Activated T-cell treated with anti-CD3 and anti-CD28 coated beads, Interleukin-2, amount 50 U/mL, for 48 hours (primary cell): ENCODE data around the gene ENTPD6.

Source experiments
- DNase-seq, 2 experiments: peaks; one replicate each; pipeline ENCODE4 v3.0.0-alpha.2; 2020

The ENTPD6 gene

DNA sequence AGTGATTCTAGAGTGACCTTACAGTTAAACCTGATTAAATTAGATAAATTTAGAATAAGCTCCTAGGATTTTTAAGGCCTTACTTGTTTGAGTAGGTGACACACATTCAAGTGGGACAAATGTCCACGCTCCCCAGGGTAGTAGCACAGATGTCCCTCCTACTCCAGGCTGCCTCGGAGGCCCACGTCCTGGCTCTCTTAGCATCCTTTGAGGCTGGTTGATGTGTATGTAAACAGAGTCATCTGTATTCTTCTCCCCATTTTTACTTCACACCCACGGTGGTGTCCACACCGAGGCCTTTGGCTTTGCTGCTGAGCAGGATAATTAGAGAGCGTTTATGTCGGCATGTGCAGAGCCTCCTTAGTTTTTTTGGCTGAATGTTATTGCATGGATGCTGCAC lies 15.8 kb downstream of the ENTPD6 start:
- no peak for DNase-seq

DNA sequence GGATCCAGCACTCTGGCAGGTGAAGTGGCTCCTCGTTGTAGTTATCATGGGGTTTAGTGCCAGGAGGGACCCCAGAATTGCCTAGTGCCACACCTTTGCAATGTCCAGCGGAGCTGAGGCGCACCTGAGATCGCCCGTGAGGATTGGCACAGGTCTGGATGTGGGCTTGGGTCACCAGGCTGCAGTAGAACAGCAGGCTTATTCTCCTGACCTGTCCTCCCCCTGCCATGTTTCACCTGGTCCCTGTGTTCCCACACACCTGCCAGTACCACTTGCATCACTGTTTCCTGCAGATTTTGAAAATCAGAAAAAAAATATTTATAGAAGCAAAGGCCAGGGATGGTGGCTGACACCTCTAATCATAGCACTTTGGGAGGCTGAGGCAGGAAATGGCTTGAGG lies 16.7 kb downstream of the ENTPD6 start:
- DNase-seq: no peak

DNA sequence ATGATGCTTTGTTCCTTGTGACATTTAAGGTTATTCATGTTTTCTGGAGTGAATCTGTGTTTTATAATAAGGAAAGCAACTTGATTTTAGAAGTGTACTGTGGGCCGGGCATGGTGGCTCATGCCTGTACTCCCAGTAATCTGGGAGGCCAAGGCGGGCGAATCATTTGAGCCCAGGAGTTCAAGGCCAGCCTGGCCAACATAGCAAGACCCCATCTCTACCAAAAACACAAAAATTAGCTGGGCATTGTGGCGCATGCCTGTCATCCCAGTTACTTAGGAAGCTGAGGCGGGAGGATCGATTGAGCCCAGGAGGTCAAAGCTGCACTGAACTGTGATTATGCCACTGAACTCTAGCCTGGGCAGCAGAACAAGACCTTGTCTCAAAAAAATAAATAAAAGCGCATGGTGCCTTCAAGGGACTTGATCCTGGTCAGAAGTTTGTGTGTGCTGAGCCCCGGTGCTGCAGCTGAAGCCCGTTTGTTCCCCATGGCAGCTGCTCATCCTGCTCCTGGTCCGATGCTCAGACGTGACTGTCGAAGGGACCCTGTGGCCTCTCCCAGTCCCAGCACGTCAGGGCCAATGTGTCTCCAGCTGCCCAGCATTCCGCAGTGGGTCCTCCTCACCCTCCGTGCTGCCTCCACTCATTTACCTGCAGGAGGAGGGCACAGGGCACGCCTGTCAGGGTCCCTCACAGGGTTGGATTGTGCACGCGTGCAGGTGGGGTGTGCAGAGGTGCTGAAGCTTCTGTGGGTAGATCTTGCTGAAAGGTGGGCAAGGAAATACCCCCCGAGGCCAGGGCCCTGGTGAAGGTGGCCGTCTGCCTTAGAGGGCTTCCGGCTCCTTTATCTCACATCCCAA lies 18.3 kb downstream of the ENTPD6 start:
- no peak for DNase-seq

DNA sequence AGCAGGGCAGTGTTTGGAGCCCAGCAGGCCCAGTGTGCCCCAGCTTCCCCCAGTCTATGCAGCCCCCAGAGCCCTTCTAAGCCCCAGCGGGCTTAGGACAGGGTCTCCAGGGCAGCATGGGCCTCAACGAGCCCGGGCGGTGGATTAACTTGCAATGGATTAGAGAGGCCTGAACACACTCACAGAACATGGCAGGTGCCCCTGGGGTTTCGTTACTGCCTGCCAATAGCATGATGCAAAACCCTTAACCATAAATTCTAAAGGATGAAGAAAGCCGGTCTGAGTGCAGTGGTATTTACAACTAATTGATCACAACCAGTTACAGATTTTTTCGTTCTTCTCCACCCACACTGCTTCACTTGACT lies 18.9 kb downstream of the ENTPD6 start:
- no peak for DNase-seq

DNA sequence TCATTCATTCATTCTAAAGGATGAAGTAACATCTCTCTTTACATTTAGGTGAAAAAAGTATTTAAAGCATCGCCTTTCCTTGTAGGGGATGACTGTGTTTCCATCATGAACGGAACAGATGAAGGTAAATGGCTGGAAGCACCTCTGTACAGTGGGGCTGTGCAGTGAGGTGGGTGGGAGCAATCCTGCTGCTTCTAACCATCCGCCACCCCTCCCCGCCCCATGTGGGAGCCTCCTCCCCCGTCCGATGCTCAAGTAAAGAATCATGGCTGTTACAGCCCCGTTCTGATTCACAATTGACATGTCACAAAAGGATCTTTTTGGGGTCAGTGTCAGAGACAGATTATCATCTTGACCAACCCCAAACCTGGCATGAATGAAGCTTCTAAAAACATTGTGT lies 19.3 kb downstream of the ENTPD6 start:
- no peak for DNase-seq

DNA sequence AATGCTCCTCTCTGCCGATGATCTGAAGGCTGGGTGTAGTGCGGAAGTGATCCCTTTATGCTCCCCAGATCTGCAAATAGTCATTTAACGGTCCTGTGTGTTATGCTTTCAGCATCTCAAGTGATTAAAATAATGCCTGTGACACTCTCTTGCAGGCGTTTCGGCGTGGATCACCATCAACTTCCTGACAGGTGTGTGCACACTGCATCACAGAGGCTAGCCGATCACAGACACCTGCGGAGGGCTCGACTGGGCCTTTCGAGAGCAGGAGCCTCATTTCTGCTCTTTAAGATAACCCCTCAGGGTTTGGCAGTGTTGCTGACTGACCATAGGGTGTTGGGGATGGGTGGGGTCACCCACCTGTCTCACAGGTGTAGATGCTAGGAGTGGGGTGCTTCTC lies 20.0 kb downstream of the ENTPD6 start:
- no peak for DNase-seq

DNA sequence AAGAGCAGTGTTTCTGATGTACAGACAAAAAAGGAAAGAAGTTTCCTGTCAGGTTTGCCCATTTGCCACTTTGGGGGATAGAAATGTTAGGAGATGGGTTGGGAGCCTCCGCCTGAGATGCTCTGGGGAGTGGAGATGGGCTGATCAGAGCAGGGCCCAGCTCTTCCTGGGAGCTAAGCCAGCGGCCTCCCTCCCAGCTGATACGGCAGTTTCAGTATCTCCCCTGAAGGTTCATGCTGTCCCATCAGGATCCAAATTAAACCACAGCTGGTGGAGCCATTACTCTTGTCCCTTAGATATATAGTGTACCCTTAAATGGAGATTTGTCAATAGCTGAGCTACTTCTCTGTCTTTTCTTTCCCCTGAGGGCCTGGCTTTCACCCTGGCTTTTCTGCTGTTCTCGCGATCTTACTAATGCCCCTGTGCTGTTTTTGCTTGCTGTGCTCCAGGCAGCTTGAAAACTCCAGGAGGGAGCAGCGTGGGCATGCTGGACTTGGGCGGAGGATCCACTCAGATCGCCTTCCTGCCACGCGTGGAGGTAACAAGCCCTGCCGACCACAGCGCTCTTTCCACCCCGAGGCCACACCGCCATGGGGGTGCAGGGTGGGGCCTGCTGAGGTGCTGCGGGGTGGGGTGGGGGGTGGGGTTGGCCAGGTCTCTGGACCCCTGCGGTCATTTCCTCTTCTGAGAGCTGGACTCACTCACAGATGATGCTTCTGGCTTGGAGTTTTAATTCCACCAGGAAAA lies 20.9 kb downstream of the ENTPD6 start:
- no peak for DNase-seq

DNA sequence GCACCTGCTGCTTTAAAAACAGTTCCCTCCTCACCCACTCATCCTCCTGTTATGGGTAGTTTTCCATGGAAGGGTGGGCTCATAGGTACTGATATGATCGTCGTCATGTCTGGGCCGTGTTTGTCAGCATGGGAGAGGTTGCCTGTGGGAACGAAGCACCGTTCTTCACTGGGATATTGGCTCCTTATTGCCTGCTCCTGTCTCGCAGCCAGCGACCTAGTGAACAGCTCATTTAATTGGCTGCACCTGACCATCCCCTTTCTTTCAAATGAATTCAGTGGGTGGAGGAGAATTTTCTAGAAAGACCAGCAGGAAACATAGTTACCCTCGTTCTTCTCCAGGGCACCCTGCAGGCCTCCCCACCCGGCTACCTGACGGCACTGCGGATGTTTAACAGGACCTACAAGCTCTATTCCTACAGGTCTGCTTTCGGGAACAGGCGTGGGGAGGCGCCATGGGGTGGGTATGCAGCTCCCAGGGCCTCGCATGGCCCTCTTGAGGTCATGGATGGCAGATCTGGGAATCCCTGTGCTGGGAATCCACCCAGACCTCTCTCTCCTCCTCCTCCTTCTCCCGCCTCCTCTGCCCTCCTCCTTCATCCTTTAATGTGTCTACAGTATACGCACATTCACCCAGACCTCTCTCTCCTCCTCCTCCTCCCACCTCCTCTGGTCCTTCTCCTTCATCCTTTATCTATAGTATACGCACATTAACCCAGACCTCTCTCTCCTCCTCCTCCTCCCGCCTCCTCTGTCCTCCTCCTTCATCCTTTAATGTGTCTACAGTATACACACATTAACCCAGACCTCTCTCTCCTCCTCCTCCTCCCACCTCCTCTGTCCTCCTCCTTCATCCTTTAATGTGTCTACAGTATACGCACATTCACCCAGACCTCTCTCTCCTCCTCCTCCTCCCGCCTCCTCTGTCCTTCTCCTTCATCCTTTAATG lies 21.9 kb downstream of the ENTPD6 start:
- DNase-seq: no peak

DNA sequence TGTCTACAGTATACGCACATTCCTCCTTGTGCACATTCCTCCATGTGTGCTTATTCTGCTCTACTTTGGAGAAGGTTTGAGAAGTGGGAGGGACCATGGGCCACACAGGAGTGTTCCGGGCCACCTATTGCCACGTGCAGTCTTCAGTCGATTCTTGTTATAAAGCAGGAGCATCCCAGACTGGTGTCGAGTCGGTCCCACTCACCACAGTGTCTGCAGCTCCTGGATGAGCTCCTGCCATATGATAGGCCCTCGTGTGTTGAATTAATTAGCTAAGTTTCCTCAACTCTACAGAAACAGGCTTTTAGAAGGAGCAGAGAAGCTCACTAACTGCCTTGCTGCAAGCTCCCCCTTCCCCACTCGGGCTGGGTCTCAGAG lies 22.6 kb downstream of the ENTPD6 start:
- no peak for DNase-seq

DNA sequence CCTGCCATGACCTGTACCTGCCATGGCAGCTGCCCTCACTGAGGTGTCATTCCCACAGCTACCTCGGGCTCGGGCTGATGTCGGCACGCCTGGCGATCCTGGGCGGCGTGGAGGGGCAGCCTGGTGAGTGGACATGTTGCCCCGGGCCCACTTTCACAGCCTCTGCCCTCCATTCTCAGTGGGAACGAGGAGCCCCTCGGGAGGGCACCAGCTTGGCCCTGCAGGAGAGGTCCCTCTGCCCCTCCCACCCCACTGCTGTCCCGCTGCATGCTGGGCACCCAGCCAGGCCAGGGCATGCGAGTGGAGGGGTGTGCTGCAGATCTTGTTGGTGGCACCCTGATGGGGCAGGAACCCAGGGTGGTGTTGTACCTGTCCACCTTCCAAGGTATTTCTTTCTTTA lies 23.0 kb downstream of the ENTPD6 start:
- DNase-seq: no peak

DNA sequence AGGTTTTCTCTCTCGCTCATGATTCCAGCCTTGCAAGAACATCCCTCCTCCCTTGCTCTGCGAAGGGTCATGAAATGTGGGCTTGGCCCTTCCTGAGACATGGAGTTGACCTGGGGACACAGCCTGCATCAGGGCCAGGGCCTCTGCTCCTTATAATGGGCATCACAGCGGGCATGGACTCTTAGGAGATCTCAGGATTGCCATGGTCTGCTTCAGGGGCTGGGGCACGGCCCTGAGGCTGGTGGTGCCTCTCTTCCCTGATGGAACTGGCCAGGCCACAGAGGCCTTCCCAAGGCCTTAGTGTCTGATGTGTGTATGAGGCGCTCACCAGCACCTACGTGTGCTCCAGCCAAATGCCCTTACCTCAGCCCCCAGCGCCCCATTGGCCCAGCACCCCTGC lies 23.9 kb downstream of the ENTPD6 start:
- no peak for DNase-seq

DNA sequence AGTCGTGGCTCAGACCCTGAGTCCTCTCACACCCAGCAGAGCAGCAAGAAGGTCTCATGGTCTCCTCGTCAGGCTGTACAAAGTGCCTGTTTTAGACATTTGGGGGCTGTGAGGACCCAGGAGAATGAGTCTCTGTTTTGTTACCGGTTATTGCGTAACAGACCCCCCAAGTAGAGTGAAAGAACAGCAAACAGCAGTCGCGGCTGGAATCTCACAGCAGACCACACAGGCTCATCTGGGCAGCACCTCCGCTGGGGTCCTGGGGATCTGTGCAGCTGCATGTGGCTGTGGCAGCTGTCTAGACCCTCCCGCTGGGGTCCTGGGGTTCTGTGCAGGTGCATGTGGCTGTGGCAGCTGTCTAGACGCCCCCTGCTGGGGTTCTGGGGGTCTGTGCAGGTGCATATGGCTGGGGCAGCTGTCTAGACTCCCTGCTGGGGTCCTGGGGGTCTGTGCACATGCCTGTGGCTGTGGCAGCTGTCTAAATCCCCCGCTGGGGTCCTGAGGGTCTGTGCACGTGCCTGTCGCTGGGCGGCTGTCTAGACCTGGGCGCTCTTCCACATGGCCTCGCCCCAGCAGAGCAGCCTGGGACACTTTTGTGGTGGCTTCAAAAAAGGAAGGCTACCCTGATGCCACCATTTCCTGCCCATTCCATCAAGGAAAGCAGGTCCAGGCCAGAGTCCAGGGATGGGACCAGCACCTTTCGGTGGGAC lies 24.7 kb downstream of the ENTPD6 start:
- DNase-seq: peak in 1 of 2 experiments; percentile 36

DNA sequence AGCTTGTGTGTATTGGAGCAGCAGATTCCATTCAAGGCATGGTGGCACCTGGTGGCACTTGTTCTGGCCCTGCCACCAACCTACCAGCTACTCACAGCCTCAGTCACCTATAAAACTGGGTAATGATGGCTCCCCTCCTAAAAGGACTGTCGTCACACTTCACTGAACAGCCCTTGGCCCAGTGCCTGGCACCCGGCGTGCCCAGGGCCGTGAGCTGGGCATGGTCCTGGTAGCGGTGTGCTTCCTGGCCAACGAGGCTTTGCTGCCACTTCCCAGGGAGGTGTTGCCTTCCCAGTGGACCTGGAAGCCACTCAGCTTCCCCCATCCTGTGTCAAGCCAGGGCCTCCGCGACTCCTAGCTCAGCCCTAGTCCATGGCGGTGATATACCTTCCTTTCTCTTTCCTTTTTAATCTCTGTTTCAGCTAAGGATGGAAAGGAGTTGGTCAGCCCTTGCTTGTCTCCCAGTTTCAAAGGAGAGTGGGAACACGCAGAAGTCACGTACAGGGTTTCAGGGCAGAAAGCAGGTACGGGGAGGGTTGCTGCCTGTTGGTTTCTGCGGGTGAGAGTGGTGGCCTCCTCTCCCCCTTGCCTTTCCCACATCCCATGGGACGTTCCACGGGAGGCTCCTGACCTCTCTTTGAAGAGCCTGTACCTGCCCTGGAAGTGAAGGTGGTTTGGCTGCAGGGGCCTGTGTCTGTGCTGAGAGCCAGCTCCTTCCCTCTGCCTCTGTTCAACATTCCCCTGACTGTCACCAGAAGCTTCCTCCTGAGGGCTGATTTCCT lies 25.5 kb downstream of the ENTPD6 start:
- DNase-seq: no peak

DNA sequence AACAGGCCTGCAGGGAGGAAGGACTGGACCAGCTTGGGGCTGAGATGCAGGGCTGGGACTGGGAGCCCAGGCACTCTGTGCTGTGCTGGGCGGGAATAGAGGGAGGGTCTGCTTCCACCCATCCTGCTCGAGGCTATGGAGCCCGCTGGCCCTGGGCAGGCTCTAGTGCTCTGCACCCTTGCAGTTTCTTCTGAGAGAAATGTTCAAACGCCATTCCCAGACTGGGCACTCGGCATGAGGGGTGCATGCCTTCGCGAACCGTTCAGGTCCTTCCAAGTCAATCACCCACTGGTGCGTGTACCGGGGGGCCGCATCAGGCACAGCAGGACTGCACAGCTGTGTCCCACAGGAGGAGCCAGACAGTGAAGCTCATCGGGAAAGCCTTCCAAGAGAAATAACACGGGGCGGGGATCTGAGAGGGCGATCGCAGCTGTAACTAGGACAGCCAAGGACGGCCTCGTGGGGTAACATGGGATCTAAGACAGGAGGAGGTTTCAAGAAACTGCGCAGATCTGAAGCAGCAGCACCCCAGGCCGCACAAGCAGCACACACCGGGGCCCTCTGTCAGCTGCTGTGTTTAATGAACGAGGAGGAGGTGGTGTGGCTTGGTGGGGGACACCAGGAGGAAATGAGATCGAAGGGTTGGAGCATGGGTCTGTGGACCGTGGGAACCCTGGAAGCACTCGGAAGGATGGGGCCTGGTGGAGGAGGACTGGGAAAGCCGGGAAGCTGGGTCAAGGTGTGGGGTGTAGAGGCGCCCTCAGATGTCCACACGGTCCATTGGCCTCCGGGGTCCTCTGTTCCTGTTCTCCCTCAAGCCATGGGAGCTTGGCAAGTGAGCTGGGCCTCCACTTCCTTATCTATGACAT lies 26.3 kb downstream of the ENTPD6 start:
- DNase-seq: no peak

DNA sequence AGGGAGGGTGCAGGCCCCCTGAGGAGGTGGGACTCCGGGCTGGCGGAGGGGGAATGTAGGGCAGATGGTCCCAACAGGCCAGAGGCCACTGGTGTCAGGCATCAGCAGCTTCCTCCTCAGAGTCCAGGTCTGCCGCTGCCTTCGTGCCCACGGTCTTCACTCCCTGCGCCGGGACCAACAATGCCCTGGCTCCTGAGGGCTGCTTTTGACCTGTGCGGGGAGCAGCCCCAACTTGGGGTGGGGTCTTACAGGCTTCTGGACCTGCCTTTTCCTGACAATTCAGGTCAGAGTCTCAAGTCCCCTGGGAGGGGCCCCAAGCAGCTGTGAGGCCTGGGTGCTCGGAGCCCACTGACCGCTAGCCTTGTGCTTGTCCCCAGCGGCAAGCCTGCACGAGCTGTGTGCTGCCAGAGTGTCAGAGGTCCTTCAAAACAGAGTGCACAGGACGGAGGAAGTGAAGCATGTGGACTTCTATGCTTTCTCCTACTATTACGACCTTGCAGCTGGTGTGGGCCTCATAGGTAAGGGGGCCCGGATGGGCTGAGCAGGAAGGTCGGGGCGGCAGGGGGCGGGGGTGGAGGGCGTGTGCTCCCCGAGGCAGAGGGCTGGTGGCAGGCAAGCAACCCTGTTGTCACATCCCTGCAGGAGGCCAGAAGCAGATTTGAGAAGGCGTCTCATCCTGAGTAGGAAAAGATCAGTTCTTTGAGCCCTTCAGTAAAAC lies 27.1 kb downstream of the ENTPD6 start:
- no peak for DNase-seq

DNA sequence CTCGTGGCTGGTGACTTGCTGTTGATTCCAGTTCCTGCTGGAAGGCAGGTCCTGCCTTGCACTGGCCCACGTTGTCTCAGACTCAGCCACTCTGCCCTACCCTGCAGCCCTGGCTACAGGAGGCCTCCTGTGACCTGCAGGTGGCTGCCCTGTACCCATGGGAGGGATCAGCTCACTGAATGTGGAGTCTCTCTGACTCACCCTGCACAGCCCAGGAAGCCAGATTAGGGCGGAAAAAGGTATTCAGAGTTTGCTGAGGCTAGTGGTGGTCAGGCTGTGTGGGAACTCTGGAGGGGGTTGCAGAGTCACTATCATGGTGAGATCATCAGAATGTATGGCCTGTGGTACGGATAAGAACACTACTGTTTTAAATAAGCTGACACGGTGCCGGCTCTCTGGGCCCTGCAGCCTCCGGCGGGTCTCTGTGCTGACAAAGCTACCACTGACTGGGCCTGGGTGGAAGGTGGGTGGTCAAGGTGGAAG lies 27.7 kb downstream of the ENTPD6 start:
- peak; percentile 75 to 79 for DNase-seq

DNA sequence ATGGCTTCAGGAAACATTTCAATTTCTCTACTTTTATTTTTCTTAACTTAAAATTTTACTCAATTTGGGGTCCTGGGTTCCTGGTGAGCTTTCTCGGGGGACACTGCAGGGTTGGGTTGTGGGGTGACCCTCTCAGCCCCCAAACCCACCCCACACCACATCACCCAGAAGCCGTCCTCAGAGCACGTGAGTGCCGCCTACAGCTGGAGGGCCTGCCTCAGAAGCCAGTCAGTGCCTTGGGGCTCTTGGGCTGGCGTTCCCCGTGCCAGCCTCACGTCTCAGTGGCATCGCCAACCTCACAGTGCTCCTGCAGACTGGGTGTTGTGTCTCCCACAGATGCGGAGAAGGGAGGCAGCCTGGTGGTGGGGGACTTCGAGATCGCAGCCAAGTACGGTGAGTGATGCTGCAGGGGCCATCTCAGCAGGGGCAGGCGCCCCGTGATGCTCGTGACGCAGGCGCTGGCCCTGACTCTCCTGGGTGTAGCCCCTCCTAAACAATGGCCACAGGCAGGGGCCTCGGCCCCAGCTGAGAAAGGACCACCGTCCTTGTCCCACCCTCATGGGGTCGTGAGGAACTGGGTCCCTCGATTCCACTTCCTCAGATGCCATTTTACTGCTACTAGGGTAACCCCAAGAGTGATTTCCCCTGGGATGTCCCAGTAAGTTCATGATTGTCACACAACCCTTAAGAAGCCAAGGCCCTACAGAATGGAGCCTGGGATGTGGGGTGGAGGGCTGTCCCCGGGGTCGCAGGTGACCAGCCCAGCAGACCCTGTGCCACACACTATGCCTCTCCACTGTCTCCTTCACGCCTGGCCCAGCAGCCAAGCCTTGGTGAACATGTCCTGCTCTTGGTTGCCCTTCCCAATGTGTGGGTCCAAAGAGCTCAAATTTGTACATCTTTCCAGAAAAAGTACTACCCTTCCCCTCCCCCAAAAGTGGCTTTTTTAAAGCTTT lies 28.5 kb downstream of the ENTPD6 start:
- DNase-seq: no peak

DNA sequence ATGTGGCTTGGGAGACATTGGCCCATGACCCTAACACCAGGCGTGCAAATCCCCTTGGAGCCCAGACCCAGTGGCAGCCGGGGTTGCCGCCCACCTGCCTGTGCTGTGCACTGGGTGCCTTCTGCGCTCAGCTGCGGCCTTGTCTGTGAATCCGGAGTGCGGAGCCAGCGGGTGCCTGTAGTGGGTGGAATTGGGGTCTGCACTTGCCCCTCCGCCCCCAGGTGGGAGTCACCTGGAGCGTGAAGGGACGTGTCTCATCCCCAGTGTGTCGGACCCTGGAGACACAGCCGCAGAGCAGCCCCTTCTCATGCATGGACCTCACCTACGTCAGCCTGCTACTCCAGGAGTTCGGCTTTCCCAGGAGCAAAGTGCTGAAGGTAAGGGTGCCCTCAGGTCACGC lies 29.4 kb downstream of the ENTPD6 start:
- DNase-seq: no peak
